Transverse colon (tissue), 4 donors: ENCODE results near the gene RSRP1. TPM values are rescaled to one million over a fixed set of nuclear protein-coding genes. Genes with fewer than 3 reads are reported as not detected.

ENCODE experiments used
- DNase-seq: peaks from one replicate; pipeline ENCODE4 v3.0.0-alpha.2; 2019
- H3K27ac ChIP-seq, 4 donors: fragments of 200-600 bp; sonication (generic); 2 replicates each; pipeline ENCODE4 v1.5.1; 2016 to 2018; ENCODE audit warnings: inconsistent platforms in 4 of 4
- H3K27me3 ChIP-seq: fragments of 200-600 bp; sonication (generic); 2 replicates; pipeline ENCODE4 v1.5.1; 2017; ENCODE audit warnings: inconsistent platforms
- H3K36me3 ChIP-seq, 4 donors: fragments of 200-600 bp; sonication (generic); 2 replicates each; pipeline ENCODE4 v1.5.1; 2017 to 2019; ENCODE audit warnings: inconsistent platforms in 4 of 4
- H3K4me1 ChIP-seq, 4 donors: fragments of 200-600 bp; sonication (generic); 2 replicates each; pipeline ENCODE4 v1.5.1; 2017 to 2020; ENCODE audit warnings: inconsistent platforms in 4 of 4
- H3K4me3 ChIP-seq, 4 donors: fragments of 200-600 bp; sonication (generic); 1 replicate in 1 of 4; 2 replicates in 3 of 4; pipeline versions ENCODE4 v1.5.1 to v1.6.1; 2017 to 2019; ENCODE audit warnings: inconsistent platforms in 4 of 4
- H3K9me3 ChIP-seq, 2 donors: fragments of 200-600 bp; sonication (generic); 2 replicates each; pipeline ENCODE4 v1.5.1; 2017 to 2019; ENCODE audit warnings: inconsistent platforms in 2 of 2
- EP300 ChIP-seq: sonication (generic); formaldehyde crosslinking; IDR thresholded peaks from one replicate; pipeline ENCODE4 v1.6.1; 2017; ENCODE audit warnings: antibody characterized with exemption, low read depth
- POLR2A ChIP-seq: fragments of 450-650 bp; IDR thresholded peaks from one replicate; pipeline ENCODE4 v1.6.1; 2016; ENCODE audit warnings: antibody characterized with exemption, mild to moderate bottlenecking, moderate library complexity
- POLR2AphosphoS5 ChIP-seq, 3 donors: sonication (generic); formaldehyde crosslinking; IDR thresholded peaks; one replicate each; pipeline ENCODE4 v1.6.1; 2016; ENCODE audit warnings: antibody characterized with exemption in 3 of 3
- WGBS, 2 donors: methylation state at CpG; one replicate each; pipeline ENCODE4 v1.1.5; 2018; ENCODE audit warnings: low coverage in 1 of 2; 5-methylcytosine and 5-hydroxymethylcytosine counted together
- in situ Hi-C, 4 donors: fragments of 200-750 bp; cut with MboI; loops; one replicate each; pipeline versions ENCODE4 v1.15.0 to v1.15.1; 2017; ENCODE audit warnings: low sequenced_read_pairs in 3 of 4, low pct_ligation_motif_present in 1 of 4, low pct_unique_long_range_greater_than_20kb in 1 of 4
- intact Hi-C: fragments of 100-400 bp; cut with DNase I; formaldehyde crosslinking; loops from one replicate; pipeline ENCODE4 v1.15.1; 2023; ENCODE audit warnings: low total_unique reads
- total RNA-seq, 4 donors: library from RNA; depleted of rRNA; stranded (reverse); fragments of >200 nt; gene quantifications; one replicate each; pipeline ENCODE4 v1.1.0, GENCODE V29; 2016
- TF ChIP-seq, protein P1 (sequence below), 5 experiments: fragments of 200-600 bp in 3 of 5; fragments of 450-650 bp in 2 of 5; sonication (generic) in 3 of 5; IDR thresholded peaks; 1 replicate in 2 of 5; 2 replicates in 3 of 5; pipeline ENCODE4 v1.5.1; 2016 to 2017; ENCODE audit warnings: antibody characterized with exemption in 5 of 5, inconsistent platforms in 3 of 5, mild to moderate bottlenecking in 2 of 5, moderate library complexity in 1 of 5

Gene RSRP1
- total RNA-seq, 4 donors from 2014 or later = 231 to 467 (median 279) TPM

DNA sequence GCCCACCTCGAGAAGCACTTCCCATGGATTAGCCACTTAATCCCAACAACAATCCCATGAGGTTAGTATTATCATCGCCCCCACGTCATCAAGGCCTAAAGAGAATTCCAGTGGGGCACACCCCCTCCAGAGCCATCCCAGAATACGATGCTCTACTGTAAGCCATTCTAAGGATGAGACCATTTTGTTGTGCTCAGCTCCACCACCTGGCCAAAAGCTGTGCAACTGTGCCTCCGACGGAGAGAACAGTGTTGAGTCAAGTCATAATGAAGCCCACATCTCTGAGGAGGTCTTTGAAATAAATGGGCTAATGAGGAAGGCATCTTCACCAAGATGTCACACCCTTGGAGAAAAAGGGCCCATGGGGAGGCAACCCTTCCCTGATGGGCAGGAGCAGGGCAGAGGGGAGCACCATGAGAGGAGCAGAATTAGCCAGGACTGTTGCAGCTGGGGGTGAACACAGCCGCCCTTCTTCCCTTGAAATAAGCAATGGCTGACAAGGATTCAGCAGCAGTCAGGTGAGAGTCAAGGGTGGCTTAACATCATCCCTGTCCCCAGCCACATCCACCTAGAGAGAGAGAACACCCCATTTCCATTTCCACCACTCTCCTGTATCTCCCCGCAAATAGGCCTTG, 29.5 kb downstream of the RSRP1 start:
- intact Hi-C loops (no loop called here), in situ Hi-C loops (loop anchor here (25.0 kb wide), 2 partner anchors 530 to 555 kb away; no protein-coding TSS in a partner anchor)
- no peaks in the 10 kb centered on the region for H3K27me3 ChIP-seq
- peaks cover 0 to 36% (median 8%) of the 10 kb centered on the region in 4 donors for H3K36me3 ChIP-seq
- TF ChIP-seq POLR2A = no peak
- no peak for TF ChIP-seq POLR2AphosphoS5 (IDR thresholded peaks at IDR 0.05)
- TF ChIP-seq, protein P1, sequence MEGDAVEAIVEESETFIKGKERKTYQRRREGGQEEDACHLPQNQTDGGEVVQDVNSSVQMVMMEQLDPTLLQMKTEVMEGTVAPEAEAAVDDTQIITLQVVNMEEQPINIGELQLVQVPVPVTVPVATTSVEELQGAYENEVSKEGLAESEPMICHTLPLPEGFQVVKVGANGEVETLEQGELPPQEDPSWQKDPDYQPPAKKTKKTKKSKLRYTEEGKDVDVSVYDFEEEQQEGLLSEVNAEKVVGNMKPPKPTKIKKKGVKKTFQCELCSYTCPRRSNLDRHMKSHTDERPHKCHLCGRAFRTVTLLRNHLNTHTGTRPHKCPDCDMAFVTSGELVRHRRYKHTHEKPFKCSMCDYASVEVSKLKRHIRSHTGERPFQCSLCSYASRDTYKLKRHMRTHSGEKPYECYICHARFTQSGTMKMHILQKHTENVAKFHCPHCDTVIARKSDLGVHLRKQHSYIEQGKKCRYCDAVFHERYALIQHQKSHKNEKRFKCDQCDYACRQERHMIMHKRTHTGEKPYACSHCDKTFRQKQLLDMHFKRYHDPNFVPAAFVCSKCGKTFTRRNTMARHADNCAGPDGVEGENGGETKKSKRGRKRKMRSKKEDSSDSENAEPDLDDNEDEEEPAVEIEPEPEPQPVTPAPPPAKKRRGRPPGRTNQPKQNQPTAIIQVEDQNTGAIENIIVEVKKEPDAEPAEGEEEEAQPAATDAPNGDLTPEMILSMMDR (IDR thresholded peaks at IDR 0.05) = no peak
- no peak for TF ChIP-seq EP300
- WGBS, 2 donors = 53 to 80% methylated on average over 3 to 8 of the region's 8 CpGs
- H3K27ac ChIP-seq = no peak overlapping the region
- peaks cover 0 to 17% (median 5%) of the 10 kb centered on the region in 4 donors for H3K4me1 ChIP-seq
- peak; percentile 3 for DNase-seq
- no peaks in the 10 kb centered on the region for H3K9me3 ChIP-seq
- no peak overlapping the region for H3K4me3 ChIP-seq

DNA sequence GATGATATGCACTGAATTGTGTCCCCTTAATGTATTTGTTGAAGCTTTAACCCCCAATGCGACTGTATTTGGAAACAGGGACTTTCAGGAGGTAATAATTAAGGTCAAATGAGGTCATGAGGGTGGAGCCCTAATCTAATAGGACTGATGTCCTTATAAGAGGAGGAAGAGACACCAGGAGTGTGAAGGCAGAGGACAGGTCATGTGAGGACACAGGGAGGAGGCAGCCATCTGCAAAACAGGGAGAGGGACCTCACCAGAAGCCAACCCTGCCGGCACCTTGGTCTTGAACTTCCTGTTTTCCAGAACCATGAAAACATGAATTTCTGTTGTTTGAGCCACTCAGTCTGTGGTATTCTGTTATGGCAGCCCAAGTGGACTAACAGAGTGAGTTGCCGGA, 30.2 kb downstream of the RSRP1 start:
- intact Hi-C loops = no loop called here
- no peak for TF ChIP-seq EP300
- no peak for TF ChIP-seq POLR2A
- no peak for TF ChIP-seq POLR2AphosphoS5 (IDR thresholded peaks at IDR 0.05)
- TF ChIP-seq, protein P1 (IDR thresholded peaks at IDR 0.05) = no peak
- no peak overlapping the region for H3K27ac ChIP-seq
- H3K4me1 ChIP-seq = peaks cover 0 to 17% (median 5%) of the 10 kb centered on the region in 4 donors
- in situ Hi-C loops = loop anchor here (25.0 kb wide), 2 partner anchors 530 to 555 kb away; no protein-coding TSS in a partner anchor
- DNase-seq = no peak
- no peak overlapping the region for H3K4me3 ChIP-seq
- no peaks in the 10 kb centered on the region for H3K9me3 ChIP-seq
- H3K36me3 ChIP-seq = peaks cover 0 to 29% (median 4%) of the 10 kb centered on the region in 4 donors
- 83 to 87% methylated on average over 1 to 3 of the region's 3 CpGs for WGBS, 2 donors
- H3K27me3 ChIP-seq = no peaks in the 10 kb centered on the region

DNA sequence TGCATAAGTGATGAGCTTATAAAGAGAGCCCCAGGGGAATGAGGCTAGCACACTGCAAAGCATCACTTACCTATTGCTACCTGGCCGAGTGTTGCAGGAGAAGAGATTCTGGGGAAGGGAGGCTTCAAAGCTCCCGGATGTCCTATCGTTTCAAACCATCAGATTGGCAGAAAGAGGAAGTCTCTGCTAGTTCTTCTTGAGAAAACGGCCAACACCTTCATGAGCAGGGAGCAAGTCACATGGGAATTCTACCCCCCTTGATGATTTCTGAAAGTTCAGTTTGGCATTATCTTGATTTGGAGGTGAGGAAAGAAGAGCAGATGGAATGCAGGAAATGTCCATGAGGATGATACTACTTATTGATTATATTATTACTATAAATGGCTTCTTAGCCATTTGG, 31.1 kb downstream of the RSRP1 start:
- no peaks in the 10 kb centered on the region for H3K27me3 ChIP-seq
- WGBS, 2 donors = 53 to 72% methylated on average over 3 to 4 of the region's 4 CpGs
- H3K27ac ChIP-seq = no peak overlapping the region
- peaks cover 0 to 14% (median 5%) of the 10 kb centered on the region in 4 donors for H3K4me1 ChIP-seq
- in situ Hi-C loops (loop anchor here (25.0 kb wide), 2 partner anchors 529 to 554 kb away; no protein-coding TSS in a partner anchor), intact Hi-C loops (no loop called here)
- H3K4me3 ChIP-seq = no peak overlapping the region
- H3K36me3 ChIP-seq = peaks cover 0 to 20% (median 0%) of the 10 kb centered on the region in 4 donors
- no peaks in the 10 kb centered on the region for H3K9me3 ChIP-seq
- TF ChIP-seq EP300 (no peak), POLR2AphosphoS5 (IDR thresholded peaks at IDR 0.05) (no peak), POLR2A (no peak)
- TF ChIP-seq, protein P1 (IDR thresholded peaks at IDR 0.05) = no peak
- DNase-seq = no peak

DNA sequence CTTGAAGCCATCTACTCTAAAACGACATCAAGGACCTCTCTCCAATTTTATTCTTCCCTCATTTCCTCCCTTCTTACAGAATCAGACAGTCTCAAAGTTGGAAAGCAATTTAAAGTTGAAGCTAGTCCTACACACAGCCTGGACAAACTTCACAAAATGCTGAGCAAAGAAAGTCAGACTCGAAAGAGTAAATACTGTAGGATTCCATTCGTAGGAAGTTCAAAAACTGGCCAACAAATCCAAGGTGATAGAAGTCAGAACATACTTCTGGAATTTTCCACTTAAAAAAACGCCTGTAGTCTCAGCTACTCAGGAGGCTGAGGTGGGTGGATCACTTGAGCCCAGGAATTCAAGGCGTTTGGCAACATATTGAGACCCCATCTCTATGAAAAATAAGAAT, 34.5 kb downstream of the RSRP1 start:
- Histone ChIP-seq H3K9me3 (no peaks in the 10 kb centered on the region), H3K27ac (no peak overlapping the region), H3K36me3 (no peaks in the 10 kb centered on the region), H3K4me1 (peaks cover 0 to 13% (median 7%) of the 10 kb centered on the region in 4 donors), H3K4me3 (no peak overlapping the region), H3K27me3 (peaks cover 3% of the 10 kb centered on the region)
- no peak for DNase-seq
- in situ Hi-C loops (loop anchor here (25.0 kb wide), 2 partner anchors 525 to 550 kb away; no protein-coding TSS in a partner anchor), intact Hi-C loops (no loop called here)
- TF ChIP-seq POLR2AphosphoS5 (IDR thresholded peaks at IDR 0.05) = no peak
- no peak for TF ChIP-seq EP300
- TF ChIP-seq, protein P1 (IDR thresholded peaks at IDR 0.05) = no peak
- no peak for TF ChIP-seq POLR2A
- WGBS, 2 donors = 65 to 70% methylated on average over 5 of the region's 5 CpGs
